Astrocyte of the cerebellum (primary cell): ENCODE results near the gene CDKN2B-AS1.

ENCODE experiments used
- DNase-seq: peaks from one replicate; pipeline ENCODE4 v3.0.0-alpha.2; 2011; ENCODE audit warnings: low read depth
- H3K4me3 ChIP-seq: 2 replicates; pipeline ENCODE4 v1.5.1; 2011; ENCODE audit warnings: mild to moderate bottlenecking, low read depth, low read length, moderate library complexity
- CTCF ChIP-seq: IDR thresholded peaks from 2 replicates; pipeline ENCODE4 v1.5.1; 2012; ENCODE audit warnings: low read length, low read depth, moderate library complexity, mild to moderate bottlenecking; ENCODE audit errors: missing control alignments
- in situ Hi-C: cut with HindIII; loops from 2 replicates; pipeline ENCODE4 v1.10.0; 2017; ENCODE audit warnings: low sequenced_read_pairs

Gene CDKN2B-AS1

DNA sequence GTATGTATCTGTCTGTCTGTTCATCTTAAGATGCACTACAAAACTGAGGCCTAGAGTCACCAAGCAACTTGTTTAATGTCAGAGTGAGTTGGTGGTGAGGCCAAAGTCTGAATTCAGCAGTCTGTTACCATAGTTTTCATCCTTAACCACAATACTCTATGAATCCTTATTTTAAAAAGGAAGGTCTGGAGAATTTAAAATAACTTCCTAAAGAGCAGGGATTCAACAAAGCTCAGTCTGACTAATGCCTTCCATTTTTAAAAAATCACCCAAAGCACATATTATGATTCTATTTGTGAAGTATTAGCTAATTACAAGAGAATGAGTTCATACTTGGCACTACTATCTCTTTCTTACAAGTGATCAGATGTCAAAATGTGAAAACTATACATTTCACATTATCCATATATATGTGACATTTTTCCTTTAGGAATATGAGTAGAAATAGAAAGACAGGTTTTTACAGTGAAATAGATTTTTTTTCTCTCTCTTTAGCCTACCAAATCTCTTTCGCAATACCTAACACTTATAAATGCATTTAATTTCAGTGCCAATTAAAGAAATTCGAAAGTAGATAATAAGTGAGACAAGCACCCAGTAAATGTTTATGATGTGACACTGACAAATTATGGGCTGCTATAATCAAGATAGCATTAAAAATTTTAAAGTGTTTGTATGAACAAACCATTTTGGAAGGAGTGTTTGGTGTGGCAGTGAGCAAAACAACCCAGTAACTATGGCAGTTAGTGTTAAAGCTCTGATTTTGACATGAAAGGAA, 116.8 kb downstream of the CDKN2B-AS1 start:
- no peak for TF ChIP-seq CTCF
- in situ Hi-C loops: no loop called here
- H3K4me3 ChIP-seq: no peak overlapping the region
- DNase-seq: no peak

DNA sequence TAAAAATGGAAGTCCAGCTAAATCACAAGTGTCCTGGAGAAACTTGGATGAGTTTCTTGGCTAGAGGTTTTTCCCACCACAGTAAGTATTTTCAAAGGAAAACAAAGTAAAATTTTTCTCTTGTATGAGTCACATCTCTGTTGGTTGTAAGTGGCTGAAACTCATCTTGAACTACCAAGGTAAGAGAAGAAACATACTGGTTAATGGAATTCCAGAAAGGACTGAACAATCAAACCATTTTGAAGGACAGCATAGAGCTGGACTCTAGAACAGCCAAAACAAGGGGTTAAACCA, 117.3 kb downstream of the CDKN2B-AS1 start:
- DNase-seq: peak; percentile 87
- in situ Hi-C loops: no loop called here
- H3K4me3 ChIP-seq: no peak overlapping the region
- TF ChIP-seq CTCF: no peak

DNA sequence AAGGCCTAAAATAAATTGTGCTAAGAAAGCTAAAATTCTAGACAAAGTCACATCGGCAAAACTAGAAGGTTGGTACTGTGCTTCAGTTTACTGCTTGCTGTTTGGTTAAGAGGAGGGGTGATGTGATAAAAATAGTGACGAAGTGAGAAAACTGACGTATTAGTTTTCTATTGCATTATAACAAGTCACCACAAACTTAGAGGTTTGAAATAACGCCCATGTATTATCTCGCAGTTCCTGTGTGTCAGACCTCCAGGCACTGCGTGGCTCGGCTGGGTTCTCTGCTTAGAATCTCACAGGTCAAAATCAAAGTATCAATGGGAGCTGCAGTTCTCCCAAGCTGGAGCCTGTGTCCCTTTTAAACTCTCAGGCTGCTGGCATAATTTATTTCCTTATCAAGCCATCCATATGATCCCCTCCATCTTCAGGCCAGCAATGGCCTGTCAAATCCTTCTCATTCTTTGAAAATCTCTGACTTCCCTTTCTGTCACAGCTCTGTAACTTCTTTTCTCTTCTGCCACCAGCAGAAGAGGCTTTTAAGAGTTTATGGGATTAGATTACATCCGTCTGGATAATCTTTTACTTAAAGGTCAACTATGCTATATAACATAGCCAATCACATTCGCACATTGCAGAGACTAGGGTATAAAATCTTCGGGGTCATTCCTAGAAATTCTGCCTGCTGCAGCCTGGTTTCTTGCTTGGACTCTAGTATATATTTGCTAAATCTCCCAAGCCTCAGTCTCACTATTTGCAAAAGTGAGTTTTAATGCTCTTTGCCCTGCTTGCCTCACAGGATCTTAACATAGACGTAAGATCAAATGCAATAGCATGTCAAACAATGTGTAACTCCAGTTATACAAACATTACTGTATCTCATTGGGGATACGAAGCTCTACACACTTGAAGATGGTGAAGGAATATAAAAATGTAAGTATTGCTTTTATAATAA, 118.6 kb downstream of the CDKN2B-AS1 start:
- H3K4me3 ChIP-seq: no peak overlapping the region
- TF ChIP-seq CTCF: no peak
- DNase-seq: no peak
- in situ Hi-C loops: no loop called here

DNA sequence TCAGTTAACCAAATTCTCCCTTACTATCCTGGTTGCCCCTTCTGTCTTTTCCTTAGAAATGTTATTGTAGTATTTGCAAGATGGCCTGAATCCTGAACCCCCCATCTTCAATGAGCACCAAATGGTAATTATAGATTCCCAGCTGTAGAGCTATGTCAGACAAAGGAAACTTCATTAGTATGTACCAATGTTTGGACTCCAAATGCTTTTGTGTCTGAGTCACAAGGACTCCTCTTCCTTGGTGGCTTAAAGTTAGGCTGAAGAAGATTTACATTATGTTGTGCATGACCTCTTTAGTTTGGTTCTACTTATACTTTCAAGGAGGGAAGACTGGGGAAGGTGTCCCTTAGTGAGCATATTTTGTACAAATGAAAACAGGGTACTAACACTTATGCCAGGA, 120.4 kb downstream of the CDKN2B-AS1 start:
- in situ Hi-C loops: loop anchor here (5.0 kb wide), 1 partner anchor 37 kb away; no protein-coding TSS in a partner anchor
- no peak for DNase-seq
- TF ChIP-seq CTCF: no peak
- no peak overlapping the region for H3K4me3 ChIP-seq

DNA sequence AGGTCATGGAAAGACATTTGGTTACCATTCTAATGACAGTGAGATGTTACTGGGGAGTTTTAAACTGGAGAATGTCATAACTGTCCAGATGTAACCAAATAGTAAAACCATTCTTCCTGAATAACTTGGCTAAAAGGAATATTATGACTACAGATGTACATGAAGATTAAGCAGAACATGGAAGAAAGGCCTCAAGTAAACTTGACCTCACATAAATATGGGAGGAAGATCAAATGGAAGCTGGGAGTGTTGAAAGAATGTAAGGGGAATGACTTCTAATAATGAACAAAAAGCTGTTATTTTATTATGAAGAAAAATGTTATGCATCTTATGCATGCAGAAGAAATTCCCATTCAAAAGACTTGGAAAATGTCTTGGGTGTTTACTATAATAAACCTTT, 122.2 kb downstream of the CDKN2B-AS1 start:
- no peak for DNase-seq
- in situ Hi-C loops: loop anchor here (5.0 kb wide), 1 partner anchor 36 kb away; no protein-coding TSS in a partner anchor
- TF ChIP-seq CTCF: no peak
- no peak overlapping the region for H3K4me3 ChIP-seq

GRCh38 chr9:22117511-22118384, 123.2 kb downstream of the CDKN2B-AS1 start:
- in situ Hi-C loops: loop anchor here (5.0 kb wide), 1 partner anchor 35 kb away; no protein-coding TSS in a partner anchor
- no peak for DNase-seq
- no peak for TF ChIP-seq CTCF
- no peak overlapping the region for H3K4me3 ChIP-seq
